Prostate gland (tissue), 2 donors: ENCODE results near the gene RMND5B.
"Not testable (repeated sequence)": the region's sequence is repeated elsewhere in the genome, so short reads cannot be mapped to it uniquely, and the experiment has no call there.

Experiments used
- CTCF ChIP-seq, 4 experiments: fragments of 200-600 bp in 2 of 4; fragments of 450-650 bp in 2 of 4; sonication (generic) in 2 of 4; IDR thresholded peaks; 1 replicate in 3 of 4; 2 replicates in 1 of 4; pipeline ENCODE4 v1.5.1; 2016 to 2019; ENCODE audit warnings: antibody characterized with exemption in 4 of 4, mild to moderate bottlenecking in 2 of 4, moderate library complexity in 2 of 4
- POLR2A ChIP-seq: fragments of 450-650 bp; IDR thresholded peaks from one replicate; pipeline ENCODE4 v1.6.1; 2016; ENCODE audit warnings: antibody characterized with exemption, mild to moderate bottlenecking

- TF ChIP-seq POLR2A; CTCF (IDR thresholded peaks at IDR 0.05): not testable (repeated sequence)
Measured at GRCh38 chr5:178127300-178128009, 3.4 kb upstream of the RMND5B start.
